ENCODE data around the gene SLC2A5. TPM values are rescaled to one million over a fixed set of nuclear protein-coding genes. Genes with fewer than 3 reads are reported as not detected.

The SLC2A5 gene
- total RNA-seq, 1 experiment from 2014 or later, result not detected

DNA sequence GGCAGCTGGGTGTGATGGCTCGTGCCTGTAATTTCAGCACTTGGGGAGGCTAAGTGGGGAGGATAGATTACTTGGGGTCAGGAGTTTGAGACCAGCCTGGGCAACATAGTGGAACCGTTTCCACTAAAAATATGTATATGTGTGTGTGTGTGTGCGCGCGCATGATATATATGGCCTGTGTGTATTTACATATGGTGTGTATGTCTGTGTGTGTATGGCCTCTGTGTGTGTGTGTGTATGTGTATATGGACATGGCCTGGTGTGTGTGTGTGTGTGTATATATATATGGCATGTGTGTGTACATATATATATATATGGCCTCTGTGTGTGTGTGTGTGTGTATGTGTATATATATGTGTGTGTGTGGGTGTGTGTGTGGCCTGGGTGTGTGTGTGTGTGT is 27.2 kb downstream of the SLC2A5 start:
- Histone ChIP-seq H3K27ac (no peak overlapping the region), H3F3A (ENCODE audit: insufficient read depth, low read depth) (no peaks in the 10 kb centered on the region), H3K27me3 (ENCODE audit: insufficient read depth, low read depth) (no peaks in the 10 kb centered on the region), H3K9me3 (ENCODE audit: insufficient read depth, low read depth) (no peaks in the 10 kb centered on the region), H3K4me2 (no peak overlapping the region), H3K4me1 (replicated peaks; ENCODE audit: insufficient read depth) (peaks cover 2% of the 10 kb centered on the region), H3K79me2 (ENCODE audit: low read depth) (no peaks in the 10 kb centered on the region), H4K20me1 (ENCODE audit: insufficient read depth) (no peaks in the 10 kb centered on the region), H2AFZ (no peak overlapping the region), H3K36me3 (ENCODE audit: low read depth) (no peaks in the 10 kb centered on the region), H3K4me3 (no peak overlapping the region), H3K9me2 (ENCODE audit: insufficient read depth) (no peaks in the 10 kb centered on the region)
- POLR2A ChIA-PET (ENCODE audit: unreplicated experiment), result no interaction called here
- no TSS peak for BruUV-seq (replicated peaks)
- intact Hi-C loops (cut with micrococcal nuclease; ENCODE audit: unreplicated experiment), result no loop called here
- CTCF ChIA-PET, result no interaction called here
- no peak for DNase-seq
- TF ChIP-seq, protein P1, sequence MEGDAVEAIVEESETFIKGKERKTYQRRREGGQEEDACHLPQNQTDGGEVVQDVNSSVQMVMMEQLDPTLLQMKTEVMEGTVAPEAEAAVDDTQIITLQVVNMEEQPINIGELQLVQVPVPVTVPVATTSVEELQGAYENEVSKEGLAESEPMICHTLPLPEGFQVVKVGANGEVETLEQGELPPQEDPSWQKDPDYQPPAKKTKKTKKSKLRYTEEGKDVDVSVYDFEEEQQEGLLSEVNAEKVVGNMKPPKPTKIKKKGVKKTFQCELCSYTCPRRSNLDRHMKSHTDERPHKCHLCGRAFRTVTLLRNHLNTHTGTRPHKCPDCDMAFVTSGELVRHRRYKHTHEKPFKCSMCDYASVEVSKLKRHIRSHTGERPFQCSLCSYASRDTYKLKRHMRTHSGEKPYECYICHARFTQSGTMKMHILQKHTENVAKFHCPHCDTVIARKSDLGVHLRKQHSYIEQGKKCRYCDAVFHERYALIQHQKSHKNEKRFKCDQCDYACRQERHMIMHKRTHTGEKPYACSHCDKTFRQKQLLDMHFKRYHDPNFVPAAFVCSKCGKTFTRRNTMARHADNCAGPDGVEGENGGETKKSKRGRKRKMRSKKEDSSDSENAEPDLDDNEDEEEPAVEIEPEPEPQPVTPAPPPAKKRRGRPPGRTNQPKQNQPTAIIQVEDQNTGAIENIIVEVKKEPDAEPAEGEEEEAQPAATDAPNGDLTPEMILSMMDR (conservative IDR thresholded peaks at IDR 0.05), result no peak
- no peak for TF ChIP-seq EZH2 (IDR thresholded peaks at IDR 0.05; ENCODE audit: low read depth)

DNA sequence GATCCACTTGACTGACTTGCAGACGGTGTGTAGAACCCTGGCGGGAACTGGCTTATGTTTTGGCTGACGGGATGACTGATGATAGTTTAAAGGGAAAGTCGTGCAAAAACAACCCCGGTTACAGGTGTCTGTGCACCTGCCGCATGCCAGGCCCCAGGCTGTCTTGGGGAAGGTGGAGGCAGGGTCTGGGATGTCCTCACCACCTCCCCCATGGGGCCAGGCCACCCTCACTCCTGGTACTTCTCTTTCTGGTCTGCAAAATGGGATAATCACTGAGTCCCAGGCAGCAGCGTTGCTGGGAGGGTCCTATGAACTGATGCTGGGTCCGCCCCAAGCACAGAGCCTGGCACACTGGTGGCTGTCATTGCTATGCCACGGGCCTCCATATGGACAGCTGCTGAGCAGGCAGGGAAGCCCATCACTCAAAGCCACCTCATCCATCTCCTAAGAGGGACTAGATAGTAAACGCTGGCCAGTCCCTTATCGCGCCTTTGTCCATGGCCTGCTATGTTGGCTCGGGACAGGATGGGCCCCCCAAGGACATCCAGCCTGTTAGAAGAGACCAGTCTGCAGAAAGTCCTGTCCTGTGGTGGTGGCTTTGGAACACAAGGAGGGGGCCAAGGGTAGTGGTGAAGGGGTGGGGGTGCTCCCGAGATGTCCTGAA is 28.2 kb downstream of the SLC2A5 start:
- ChIA-PET CTCF (no interaction called here), POLR2A (ENCODE audit: unreplicated experiment) (no interaction called here)
- DNase-seq, result no peak
- Histone ChIP-seq H3K27ac (no peak overlapping the region), H3K36me3 (ENCODE audit: low read depth) (no peaks in the 10 kb centered on the region), H3F3A (ENCODE audit: insufficient read depth, low read depth) (no peaks in the 10 kb centered on the region), H3K27me3 (ENCODE audit: insufficient read depth, low read depth) (no peaks in the 10 kb centered on the region), H2AFZ (no peak overlapping the region), H3K9me2 (ENCODE audit: insufficient read depth) (no peaks in the 10 kb centered on the region), H4K20me1 (ENCODE audit: insufficient read depth) (no peaks in the 10 kb centered on the region), H3K79me2 (ENCODE audit: low read depth) (no peaks in the 10 kb centered on the region), H3K9me3 (ENCODE audit: insufficient read depth, low read depth) (no peaks in the 10 kb centered on the region), H3K4me1 (replicated peaks; ENCODE audit: insufficient read depth) (peaks cover 8% of the 10 kb centered on the region), H3K4me3 (no peak overlapping the region), H3K4me2 (no peak overlapping the region)
- intact Hi-C loops (cut with micrococcal nuclease; ENCODE audit: unreplicated experiment), result no loop called here
- TF ChIP-seq, protein P1 (conservative IDR thresholded peaks at IDR 0.05), result no peak
- TF ChIP-seq EZH2 (IDR thresholded peaks at IDR 0.05; ENCODE audit: low read depth), result no peak
- BruUV-seq (replicated peaks), result no TSS peak

DNA sequence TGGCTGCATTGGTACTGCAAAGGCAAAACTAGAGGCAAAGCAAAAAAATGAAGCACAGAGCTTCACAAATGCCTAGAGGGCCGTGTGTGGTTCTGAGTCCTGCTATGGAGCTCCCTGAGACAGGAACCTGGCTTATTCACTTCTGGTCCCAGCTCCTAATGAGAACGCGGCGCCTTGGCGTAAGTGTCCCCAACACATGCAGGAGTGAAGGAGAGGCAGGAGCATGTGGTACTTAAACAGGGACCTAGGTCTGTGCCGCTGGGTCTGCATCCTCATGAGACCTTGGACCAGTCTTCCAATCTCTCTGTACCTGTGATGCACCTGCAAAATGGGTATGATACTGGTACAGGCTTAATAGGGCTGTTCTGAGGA is 28.8 kb downstream of the SLC2A5 start:
- no TSS peak for BruUV-seq (replicated peaks)
- no peak for DNase-seq
- Histone ChIP-seq H3K9me2 (ENCODE audit: insufficient read depth) (no peaks in the 10 kb centered on the region), H3K4me3 (no peak overlapping the region), H3K4me2 (no peak overlapping the region), H3F3A (ENCODE audit: insufficient read depth, low read depth) (no peaks in the 10 kb centered on the region), H4K20me1 (ENCODE audit: insufficient read depth) (no peaks in the 10 kb centered on the region), H3K27ac (no peak overlapping the region), H3K4me1 (replicated peaks; ENCODE audit: insufficient read depth) (peaks cover 8% of the 10 kb centered on the region), H3K9me3 (ENCODE audit: insufficient read depth, low read depth) (no peaks in the 10 kb centered on the region), H2AFZ (no peak overlapping the region), H3K27me3 (ENCODE audit: insufficient read depth, low read depth) (no peaks in the 10 kb centered on the region), H3K36me3 (ENCODE audit: low read depth) (no peaks in the 10 kb centered on the region), H3K79me2 (ENCODE audit: low read depth) (no peaks in the 10 kb centered on the region)
- no peak for TF ChIP-seq EZH2 (IDR thresholded peaks at IDR 0.05; ENCODE audit: low read depth)
- TF ChIP-seq, protein P1 (conservative IDR thresholded peaks at IDR 0.05), result no peak
- ChIA-PET CTCF (no interaction called here), POLR2A (ENCODE audit: unreplicated experiment) (no interaction called here)
- intact Hi-C loops (cut with micrococcal nuclease; ENCODE audit: unreplicated experiment), result no loop called here

Data from PC-9 (cell line).